Measurements from ENCODE around the gene KCNQ5.

KCNQ5 gene

DNA sequence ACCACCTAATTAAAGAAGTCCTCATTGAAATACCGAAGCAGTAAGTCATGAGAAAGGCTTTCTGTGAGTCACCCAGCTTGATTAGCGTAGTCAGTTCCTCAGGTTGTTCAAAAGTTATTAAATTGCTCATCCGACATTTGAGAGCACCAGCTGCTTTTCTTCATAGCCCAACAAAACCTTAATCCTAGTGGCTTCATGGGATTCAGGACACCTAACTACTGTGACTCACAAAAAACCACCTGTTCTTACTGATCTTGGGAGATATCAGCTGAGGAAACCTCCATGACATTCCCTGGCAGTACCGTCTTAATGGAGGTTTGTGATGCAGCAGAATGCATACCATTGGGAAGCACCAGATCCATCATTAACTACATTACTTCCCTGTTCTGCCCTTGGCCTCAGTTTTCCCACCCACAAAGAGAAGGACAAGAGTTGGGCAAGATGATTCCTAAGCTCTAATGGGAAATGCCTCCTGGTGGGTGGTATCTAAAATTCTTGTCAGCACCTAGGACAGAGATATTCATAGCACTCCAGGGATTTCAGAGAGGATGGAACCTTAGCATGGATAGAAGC lies 499.6 kb downstream of the KCNQ5 start:
- Histone ChIP-seq H2BK12ac (ENCODE audit: low read length) (no peak overlapping the region), H3K9ac (ENCODE audit: low read depth, low read length, poor library complexity) (no peak overlapping the region), H3K18ac (ENCODE audit: low read length) (no peak overlapping the region), H2AK5ac (ENCODE audit: low read depth, low read length) (no peak overlapping the region), H3K27me3 (ENCODE audit: control insufficient read depth in 3 of 3, insufficient read depth in 3 of 3, low read depth in 1 of 3, low read length in 3 of 3) (no peaks in the 10 kb centered on the region), H3K4me3 (ENCODE audit: low read length in 2 of 2) (no peak overlapping the region), H2BK120ac (ENCODE audit: low read depth, low read length) (no peak overlapping the region), H3K27ac (replicated peaks; ENCODE audit: low read length) (no peak overlapping the region), H4K8ac (ENCODE audit: low read depth, low read length) (no peak overlapping the region), H3K4me1 (ENCODE audit: control insufficient read depth in 2 of 2, insufficient read depth in 1 of 2, low read depth in 1 of 2, low read length in 2 of 2) (no peaks in the 10 kb centered on the region), H3K4me2 (ENCODE audit: insufficient read depth, low read length, poor library complexity, severe bottlenecking) (no peak overlapping the region), H3K14ac (ENCODE audit: low read length) (no peak overlapping the region), H2BK5ac (ENCODE audit: low read length) (no peak overlapping the region), H4K91ac (ENCODE audit: low read depth, low read length, poor library complexity) (no peak overlapping the region), H2AFZ (ENCODE audit: low read length) (no peak overlapping the region), H3K4ac (ENCODE audit: low read length) (no peak overlapping the region), H2BK15ac (ENCODE audit: low read length) (no peak overlapping the region), H3K9me3 (replicated peaks in 1 of 2; ENCODE audit: control insufficient read depth in 2 of 2, insufficient read depth in 1 of 2, low read depth in 1 of 2, low read length in 2 of 2) (no peaks in the 10 kb centered on the region), H3K36me3 (replicated peaks in 1 of 2; ENCODE audit: control insufficient read depth in 2 of 2, insufficient read depth in 2 of 2, low read length in 2 of 2) (no peaks in the 10 kb centered on the region), H3K79me1 (ENCODE audit: low read depth, low read length) (no peaks in the 10 kb centered on the region), H3K23ac (ENCODE audit: low read depth, low read length, poor library complexity) (no peak overlapping the region)
- DNase-seq (ENCODE audit: low spot score) = no peak
- no CpG with 5 or more reads among the region's 4 CpGs for WGBS, 2 donors (ENCODE audit: extremely low coverage in 2 of 2, insufficient read length in 2 of 2, insufficient replicate concordance in 1 of 2)

- Histone ChIP-seq H3K4me2 (ENCODE audit: insufficient read depth, low read length, poor library complexity, severe bottlenecking) (no peak overlapping the region), H2AK5ac (ENCODE audit: low read depth, low read length) (no peak overlapping the region), H2BK120ac (ENCODE audit: low read depth, low read length) (no peak overlapping the region), H3K4ac (ENCODE audit: low read length) (no peak overlapping the region), H2AFZ (ENCODE audit: low read length) (no peak overlapping the region), H3K18ac (ENCODE audit: low read length) (no peak overlapping the region), H3K23ac (ENCODE audit: low read depth, low read length, poor library complexity) (no peak overlapping the region), H4K8ac (ENCODE audit: low read depth, low read length) (no peak overlapping the region), H3K9ac (ENCODE audit: low read depth, low read length, poor library complexity) (no peak overlapping the region), H3K9me3 (replicated peaks in 1 of 2; ENCODE audit: control insufficient read depth in 2 of 2, insufficient read depth in 1 of 2, low read depth in 1 of 2, low read length in 2 of 2) (no peaks in the 10 kb centered on the region), H3K4me3 (ENCODE audit: low read length in 2 of 2) (no peak overlapping the region), H3K27me3 (ENCODE audit: control insufficient read depth in 3 of 3, insufficient read depth in 3 of 3, low read depth in 1 of 3, low read length in 3 of 3) (no peaks in the 10 kb centered on the region), H2BK15ac (ENCODE audit: low read length) (no peak overlapping the region), H2BK5ac (ENCODE audit: low read length) (no peak overlapping the region), H2BK12ac (ENCODE audit: low read length) (no peak overlapping the region), H3K36me3 (replicated peaks in 1 of 2; ENCODE audit: control insufficient read depth in 2 of 2, insufficient read depth in 2 of 2, low read length in 2 of 2) (no peaks in the 10 kb centered on the region), H3K14ac (ENCODE audit: low read length) (no peak overlapping the region), H3K4me1 (ENCODE audit: control insufficient read depth in 2 of 2, insufficient read depth in 1 of 2, low read depth in 1 of 2, low read length in 2 of 2) (no peaks in the 10 kb centered on the region), H3K27ac (replicated peaks; ENCODE audit: low read length) (no peak overlapping the region), H4K91ac (ENCODE audit: low read depth, low read length, poor library complexity) (no peak overlapping the region), H3K79me1 (ENCODE audit: low read depth, low read length) (no peaks in the 10 kb centered on the region)
- no peak for DNase-seq (ENCODE audit: low spot score)
- WGBS, 2 donors (ENCODE audit: extremely low coverage in 2 of 2, insufficient read length in 2 of 2, insufficient replicate concordance in 1 of 2) = no CpG with 5 or more reads among the region's 2 CpGs
Observed at GRCh38 chr6:73123632-73124329, 501.9 kb downstream of the KCNQ5 start.

DNA sequence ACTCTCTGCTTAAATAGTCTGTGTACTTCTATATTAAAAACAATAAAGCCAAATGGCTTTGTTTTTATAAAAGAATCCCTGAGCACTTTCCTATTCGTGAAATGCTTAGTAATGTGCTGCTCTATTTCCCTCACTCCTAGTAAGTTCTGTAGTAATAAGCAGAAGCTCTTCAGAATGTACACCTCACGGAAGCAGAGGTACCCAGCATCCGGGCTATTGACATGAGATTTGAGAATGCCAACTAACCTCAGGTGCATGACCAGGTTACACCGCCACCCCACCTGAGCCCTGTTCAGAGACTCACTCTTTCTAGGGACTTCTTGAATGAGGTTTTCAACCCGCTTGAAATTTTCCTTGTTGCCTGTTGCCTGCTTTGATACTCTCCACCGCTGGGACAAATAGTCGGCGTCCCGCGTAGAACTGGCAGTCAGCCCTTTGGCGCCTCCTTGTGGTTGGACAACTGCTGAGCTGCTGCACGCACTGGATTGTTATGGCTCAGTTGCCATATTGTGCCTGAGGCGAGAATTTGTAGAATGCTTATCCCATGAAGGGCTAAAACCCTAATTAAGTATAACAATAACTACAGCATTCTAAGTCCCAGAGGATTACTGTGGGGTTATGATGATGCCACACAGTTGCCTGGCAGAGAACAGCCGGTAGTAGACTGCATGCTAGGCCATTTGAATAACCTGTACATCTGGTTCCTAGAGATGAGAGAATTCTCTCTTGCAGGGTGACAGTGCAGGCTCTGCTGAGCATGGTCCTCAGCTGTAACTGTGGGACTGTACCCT lies 508.0 kb downstream of the KCNQ5 start:
- Histone ChIP-seq H3K4ac (ENCODE audit: low read length) (no peak overlapping the region), H3K4me2 (ENCODE audit: insufficient read depth, low read length, poor library complexity, severe bottlenecking) (no peak overlapping the region), H2BK12ac (ENCODE audit: low read length) (no peak overlapping the region), H2AK5ac (ENCODE audit: low read depth, low read length) (no peak overlapping the region), H2BK5ac (ENCODE audit: low read length) (no peak overlapping the region), H3K14ac (ENCODE audit: low read length) (no peak overlapping the region), H3K18ac (ENCODE audit: low read length) (no peak overlapping the region), H3K4me1 (ENCODE audit: control insufficient read depth in 2 of 2, insufficient read depth in 1 of 2, low read depth in 1 of 2, low read length in 2 of 2) (peaks cover 0 to 1% of the 10 kb centered on the region in 2 donors), H3K79me1 (ENCODE audit: low read depth, low read length) (no peaks in the 10 kb centered on the region), H4K8ac (ENCODE audit: low read depth, low read length) (no peak overlapping the region), H3K23ac (ENCODE audit: low read depth, low read length, poor library complexity) (no peak overlapping the region), H4K91ac (ENCODE audit: low read depth, low read length, poor library complexity) (no peak overlapping the region), H3K36me3 (replicated peaks in 1 of 2; ENCODE audit: control insufficient read depth in 2 of 2, insufficient read depth in 2 of 2, low read length in 2 of 2) (no peaks in the 10 kb centered on the region), H3K9me3 (replicated peaks in 1 of 2; ENCODE audit: control insufficient read depth in 2 of 2, insufficient read depth in 1 of 2, low read depth in 1 of 2, low read length in 2 of 2) (no peaks in the 10 kb centered on the region), H3K9ac (ENCODE audit: low read depth, low read length, poor library complexity) (no peak overlapping the region), H3K27me3 (ENCODE audit: control insufficient read depth in 3 of 3, insufficient read depth in 3 of 3, low read depth in 1 of 3, low read length in 3 of 3) (no peaks in the 10 kb centered on the region), H2BK15ac (ENCODE audit: low read length) (no peak overlapping the region), H3K4me3 (ENCODE audit: low read length in 2 of 2) (no peak overlapping the region), H2BK120ac (ENCODE audit: low read depth, low read length) (no peak overlapping the region), H2AFZ (ENCODE audit: low read length) (no peak overlapping the region), H3K27ac (replicated peaks; ENCODE audit: low read length) (no peak overlapping the region)
- no CpG with 5 or more reads among the region's 14 CpGs for WGBS, 2 donors (ENCODE audit: extremely low coverage in 2 of 2, insufficient read length in 2 of 2, insufficient replicate concordance in 1 of 2)
- DNase-seq (ENCODE audit: low spot score) = peak; percentile 78

- no CpG with 5 or more reads among the region's 4 CpGs for WGBS, 2 donors (ENCODE audit: extremely low coverage in 2 of 2, insufficient read length in 2 of 2, insufficient replicate concordance in 1 of 2)
- no peak overlapping the region for H3K18ac ChIP-seq (ENCODE audit: low read length)
- H3K9ac ChIP-seq (ENCODE audit: low read depth, low read length, poor library complexity) = no peak overlapping the region
- no peak overlapping the region for H3K4ac ChIP-seq (ENCODE audit: low read length)
- H2BK15ac ChIP-seq (ENCODE audit: low read length) = no peak overlapping the region
- H4K8ac ChIP-seq (ENCODE audit: low read depth, low read length) = no peak overlapping the region
- H3K9me3 ChIP-seq (replicated peaks in 1 of 2; ENCODE audit: control insufficient read depth in 2 of 2, insufficient read depth in 1 of 2, low read depth in 1 of 2, low read length in 2 of 2) = no peaks in the 10 kb centered on the region
- peaks cover 0 to 1% of the 10 kb centered on the region in 2 donors for H3K4me1 ChIP-seq (ENCODE audit: control insufficient read depth in 2 of 2, insufficient read depth in 1 of 2, low read depth in 1 of 2, low read length in 2 of 2)
- no peak overlapping the region for H2BK12ac ChIP-seq (ENCODE audit: low read length)
- H2BK120ac ChIP-seq (ENCODE audit: low read depth, low read length) = no peak overlapping the region
- H3K14ac ChIP-seq (ENCODE audit: low read length) = no peak overlapping the region
- no peaks in the 10 kb centered on the region for H3K27me3 ChIP-seq (ENCODE audit: control insufficient read depth in 3 of 3, insufficient read depth in 3 of 3, low read depth in 1 of 3, low read length in 3 of 3)
- H2AK5ac ChIP-seq (ENCODE audit: low read depth, low read length) = no peak overlapping the region
- H3K23ac ChIP-seq (ENCODE audit: low read depth, low read length, poor library complexity) = no peak overlapping the region
- no peaks in the 10 kb centered on the region for H3K36me3 ChIP-seq (replicated peaks in 1 of 2; ENCODE audit: control insufficient read depth in 2 of 2, insufficient read depth in 2 of 2, low read length in 2 of 2)
- no peak overlapping the region for H2BK5ac ChIP-seq (ENCODE audit: low read length)
- H3K4me2 ChIP-seq (ENCODE audit: insufficient read depth, low read length, poor library complexity, severe bottlenecking) = no peak overlapping the region
- H4K91ac ChIP-seq (ENCODE audit: low read depth, low read length, poor library complexity) = no peak overlapping the region
- H3K4me3 ChIP-seq (ENCODE audit: low read length in 2 of 2) = no peak overlapping the region
- DNase-seq (ENCODE audit: low spot score) = no peak
- no peak overlapping the region for H3K27ac ChIP-seq (replicated peaks; ENCODE audit: low read length)
- H3K79me1 ChIP-seq (ENCODE audit: low read depth, low read length) = no peaks in the 10 kb centered on the region
- H2AFZ ChIP-seq (ENCODE audit: low read length) = no peak overlapping the region
Observed at GRCh38 chr6:73131706-73132105, 509.8 kb downstream of the KCNQ5 start.
